GM21576 (cell line): ENCODE data around the gene ATP9B.

Source experiments
- ATAC-seq: cut with Tn5 transposase; IDR thresholded peaks from one replicate; pipeline ENCODE4 v1.9.1; 2021; ENCODE audit warnings: mild to moderate bottlenecking, moderate library complexity; ENCODE audit not compliant: unreplicated experiment

ATP9B gene

GRCh38 chr18:79348066-79348465, 278.9 kb downstream of the ATP9B start:
- no peak for ATAC-seq

GRCh38 chr18:79352432-79352831, 283.2 kb downstream of the ATP9B start:
- no peak for ATAC-seq

GRCh38 chr18:79353267-79353666, 284.1 kb downstream of the ATP9B start:
- ATAC-seq, result no peak

- no peak for ATAC-seq
Observed at GRCh38 chr18:79354350-79354749, 285.2 kb downstream of the ATP9B start.

GRCh38 chr18:79355433-79356335, 286.5 kb downstream of the ATP9B start:
- ATAC-seq, result peak; percentile 39

GRCh38 chr18:79356435-79356834, 287.2 kb downstream of the ATP9B start:
- peak; percentile 86 for ATAC-seq

- ATAC-seq, result no peak
Observed at GRCh38 chr18:79360933-79361332, 291.7 kb downstream of the ATP9B start.

GRCh38 chr18:79361766-79362522, 292.8 kb downstream of the ATP9B start:
- no peak for ATAC-seq

GRCh38 chr18:79365701-79366100, 296.5 kb downstream of the ATP9B start:
- ATAC-seq, result no peak

- ATAC-seq, result no peak
Observed at GRCh38 chr18:79366177-79367094, 297.2 kb downstream of the ATP9B start.

- ATAC-seq, result no peak
Observed at GRCh38 chr18:79367480-79367879, 298.3 kb downstream of the ATP9B start.

GRCh38 chr18:79367989-79368388, 298.8 kb downstream of the ATP9B start:
- no peak for ATAC-seq

- no peak for ATAC-seq
Observed at GRCh38 chr18:79368681-79369080, 299.5 kb downstream of the ATP9B start.

- no peak for ATAC-seq
Observed at GRCh38 chr18:79371561-79372121, 302.4 kb downstream of the ATP9B start.

GRCh38 chr18:79372461-79372860, 303.3 kb downstream of the ATP9B start:
- ATAC-seq, result no peak

- no peak for ATAC-seq
Observed at GRCh38 chr18:79372991-79373390, 303.8 kb downstream of the ATP9B start.

GRCh38 chr18:79373736-79374135, 304.5 kb downstream of the ATP9B start:
- ATAC-seq, result no peak

- ATAC-seq, result peak; percentile 84
Observed at GRCh38 chr18:79374408-79375171, 305.4 kb downstream of the ATP9B start.

GRCh38 chr18:79375441-79376154, 306.4 kb downstream of the ATP9B start:
- no peak for ATAC-seq
